ENCODE results near the gene KRT78.

KRT78 gene

DNA sequence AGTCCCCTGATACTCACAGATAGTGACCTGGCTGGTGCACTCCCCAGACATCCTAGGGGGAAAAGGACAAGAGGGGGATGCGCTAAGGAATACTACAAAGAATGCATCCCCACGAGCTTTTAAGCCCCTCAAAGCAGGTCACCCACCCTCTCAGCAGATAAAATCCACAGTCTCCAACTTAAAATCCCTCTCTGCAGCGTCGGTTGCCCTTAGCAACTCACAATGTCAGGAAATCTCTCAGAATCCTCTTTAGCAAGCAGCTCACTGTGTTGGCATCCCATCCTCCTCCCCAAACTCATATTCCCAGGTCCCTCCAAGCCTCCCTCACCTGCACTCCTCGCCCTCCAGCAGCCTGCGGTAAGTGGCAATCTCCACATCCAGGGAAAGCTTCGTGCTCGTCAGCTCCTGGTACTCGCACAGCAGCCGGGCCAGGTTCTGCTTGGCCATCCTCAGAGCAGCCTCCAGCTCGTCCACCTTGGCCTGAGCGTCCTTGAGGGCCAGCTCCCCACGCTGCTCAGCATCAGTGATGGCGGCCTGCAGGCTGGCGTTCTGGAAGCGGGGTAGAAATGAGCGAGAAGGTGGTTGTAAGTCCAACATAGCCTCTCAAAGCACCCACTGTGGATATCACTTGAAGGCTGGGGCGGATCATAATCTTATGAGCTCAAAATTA is 9.2 kb downstream of the KRT78 start:
- no peaks in the 10 kb centered on the region for H3F3A ChIP-seq (ENCODE audit: low read depth)
- no peaks in the 10 kb centered on the region for H3K36me3 ChIP-seq (ENCODE audit: insufficient read depth, low read length)
- no peaks in the 10 kb centered on the region for H3K9me2 ChIP-seq (replicated peaks; ENCODE audit: low read depth, low read length)
- no peak overlapping the region for H3K4me3 ChIP-seq (ENCODE audit: low read length, poor library complexity, severe bottlenecking)
- no peaks in the 10 kb centered on the region for H3K27me3 ChIP-seq (ENCODE audit: insufficient read depth, low read length, poor library complexity, severe bottlenecking)
- no peaks in the 10 kb centered on the region for H3K9me3 ChIP-seq (ENCODE audit: insufficient read depth, low read depth, low read length)
- no peak overlapping the region for H2AFZ ChIP-seq (ENCODE audit: low read length)
- H3K4me2 ChIP-seq (ENCODE audit: low read depth, low read length, poor library complexity, severe bottlenecking): no peak overlapping the region
- no peak overlapping the region for H3K9ac ChIP-seq (ENCODE audit: low read depth, low read length, poor library complexity, severe bottlenecking)
- no peaks in the 10 kb centered on the region for H4K20me1 ChIP-seq (ENCODE audit: insufficient read depth, low read length, poor library complexity, severe bottlenecking)
- no peaks in the 10 kb centered on the region for H3K79me2 ChIP-seq (ENCODE audit: insufficient read depth, low read length)
- TF ChIP-seq, protein P1, sequence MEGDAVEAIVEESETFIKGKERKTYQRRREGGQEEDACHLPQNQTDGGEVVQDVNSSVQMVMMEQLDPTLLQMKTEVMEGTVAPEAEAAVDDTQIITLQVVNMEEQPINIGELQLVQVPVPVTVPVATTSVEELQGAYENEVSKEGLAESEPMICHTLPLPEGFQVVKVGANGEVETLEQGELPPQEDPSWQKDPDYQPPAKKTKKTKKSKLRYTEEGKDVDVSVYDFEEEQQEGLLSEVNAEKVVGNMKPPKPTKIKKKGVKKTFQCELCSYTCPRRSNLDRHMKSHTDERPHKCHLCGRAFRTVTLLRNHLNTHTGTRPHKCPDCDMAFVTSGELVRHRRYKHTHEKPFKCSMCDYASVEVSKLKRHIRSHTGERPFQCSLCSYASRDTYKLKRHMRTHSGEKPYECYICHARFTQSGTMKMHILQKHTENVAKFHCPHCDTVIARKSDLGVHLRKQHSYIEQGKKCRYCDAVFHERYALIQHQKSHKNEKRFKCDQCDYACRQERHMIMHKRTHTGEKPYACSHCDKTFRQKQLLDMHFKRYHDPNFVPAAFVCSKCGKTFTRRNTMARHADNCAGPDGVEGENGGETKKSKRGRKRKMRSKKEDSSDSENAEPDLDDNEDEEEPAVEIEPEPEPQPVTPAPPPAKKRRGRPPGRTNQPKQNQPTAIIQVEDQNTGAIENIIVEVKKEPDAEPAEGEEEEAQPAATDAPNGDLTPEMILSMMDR (conservative IDR thresholded peaks at IDR 0.05; ENCODE audit: low read length): no peak
- TF ChIP-seq EZH2phosphoT487 (IDR thresholded peaks at IDR 0.05; ENCODE audit: borderline replicate concordance): no peak
- H3K4me1 ChIP-seq (ENCODE audit: insufficient read depth, low read length, poor library complexity, severe bottlenecking): peaks cover 16% of the 10 kb centered on the region

DNA sequence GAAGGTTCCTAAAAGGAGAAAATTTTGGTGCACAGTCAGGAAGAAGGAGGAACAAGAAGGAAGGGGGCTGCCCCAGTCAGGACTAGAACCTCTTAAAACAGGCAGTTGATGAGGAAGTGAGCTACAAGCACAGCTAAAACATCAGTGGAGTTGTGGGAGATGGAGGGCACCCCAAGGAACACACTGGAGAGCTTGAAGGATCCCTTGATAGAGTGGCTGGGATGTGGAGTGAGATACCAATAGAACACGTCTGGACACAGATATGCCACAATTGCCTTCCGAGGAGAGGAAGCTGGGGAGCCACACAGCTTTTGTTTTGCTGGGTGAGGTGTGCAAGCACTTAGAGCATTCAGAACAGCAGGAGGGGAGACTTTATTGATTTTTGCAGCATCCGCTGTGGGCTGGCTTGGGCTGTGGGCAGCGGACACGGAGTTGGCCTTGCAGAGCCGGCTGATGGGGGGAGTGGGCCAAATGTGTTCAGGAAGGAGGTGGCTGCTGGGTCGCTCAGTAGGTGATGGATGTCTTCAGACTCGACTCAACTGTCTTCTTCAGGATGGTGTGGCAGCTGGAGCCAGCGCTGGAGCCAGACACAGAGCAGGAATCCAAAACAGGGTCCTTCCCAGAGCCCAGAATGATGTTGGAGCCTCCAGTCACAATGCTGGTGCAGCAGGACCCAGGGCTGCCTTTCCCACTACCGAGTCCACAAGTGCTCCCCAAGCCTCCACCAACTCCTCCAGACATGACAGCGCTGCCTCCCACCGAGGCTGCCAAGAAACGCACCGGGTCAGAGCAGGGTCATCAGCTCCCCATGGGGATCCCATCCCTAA is 10.0 kb downstream of the KRT78 start:
- no peaks in the 10 kb centered on the region for H3K27me3 ChIP-seq (ENCODE audit: insufficient read depth, low read length, poor library complexity, severe bottlenecking)
- H3K36me3 ChIP-seq (ENCODE audit: insufficient read depth, low read length): no peaks in the 10 kb centered on the region
- TF ChIP-seq EZH2phosphoT487 (IDR thresholded peaks at IDR 0.05; ENCODE audit: borderline replicate concordance): no peak
- TF ChIP-seq, protein P1 (conservative IDR thresholded peaks at IDR 0.05; ENCODE audit: low read length): no peak
- no peaks in the 10 kb centered on the region for H4K20me1 ChIP-seq (ENCODE audit: insufficient read depth, low read length, poor library complexity, severe bottlenecking)
- H3K4me1 ChIP-seq (ENCODE audit: insufficient read depth, low read length, poor library complexity, severe bottlenecking): peaks cover 16% of the 10 kb centered on the region
- H2AFZ ChIP-seq (ENCODE audit: low read length): no peak overlapping the region
- no peaks in the 10 kb centered on the region for H3F3A ChIP-seq (ENCODE audit: low read depth)
- no peak overlapping the region for H3K4me2 ChIP-seq (ENCODE audit: low read depth, low read length, poor library complexity, severe bottlenecking)
- H3K79me2 ChIP-seq (ENCODE audit: insufficient read depth, low read length): no peaks in the 10 kb centered on the region
- H3K9me2 ChIP-seq (replicated peaks; ENCODE audit: low read depth, low read length): no peaks in the 10 kb centered on the region
- H3K4me3 ChIP-seq (ENCODE audit: low read length, poor library complexity, severe bottlenecking): no peak overlapping the region
- no peak overlapping the region for H3K9ac ChIP-seq (ENCODE audit: low read depth, low read length, poor library complexity, severe bottlenecking)
- no peaks in the 10 kb centered on the region for H3K9me3 ChIP-seq (ENCODE audit: insufficient read depth, low read depth, low read length)

GRCh38 chr12:52837781-52838608 is 10.8 kb downstream of the KRT78 start:
- Histone ChIP-seq H2AFZ (ENCODE audit: low read length) (no peak overlapping the region), H3K4me3 (ENCODE audit: low read length, poor library complexity, severe bottlenecking) (no peak overlapping the region), H3K36me3 (ENCODE audit: insufficient read depth, low read length) (no peaks in the 10 kb centered on the region), H3F3A (ENCODE audit: low read depth) (no peaks in the 10 kb centered on the region), H3K9ac (ENCODE audit: low read depth, low read length, poor library complexity, severe bottlenecking) (no peak overlapping the region), H3K27me3 (ENCODE audit: insufficient read depth, low read length, poor library complexity, severe bottlenecking) (no peaks in the 10 kb centered on the region), H4K20me1 (ENCODE audit: insufficient read depth, low read length, poor library complexity, severe bottlenecking) (no peaks in the 10 kb centered on the region), H3K79me2 (ENCODE audit: insufficient read depth, low read length) (no peaks in the 10 kb centered on the region), H3K9me2 (replicated peaks; ENCODE audit: low read depth, low read length) (no peaks in the 10 kb centered on the region), H3K4me2 (ENCODE audit: low read depth, low read length, poor library complexity, severe bottlenecking) (no peak overlapping the region), H3K4me1 (ENCODE audit: insufficient read depth, low read length, poor library complexity, severe bottlenecking) (peaks cover 16% of the 10 kb centered on the region), H3K9me3 (ENCODE audit: insufficient read depth, low read depth, low read length) (no peaks in the 10 kb centered on the region)
- TF ChIP-seq EZH2phosphoT487 (IDR thresholded peaks at IDR 0.05; ENCODE audit: borderline replicate concordance): no peak
- TF ChIP-seq, protein P1 (conservative IDR thresholded peaks at IDR 0.05; ENCODE audit: low read length): no peak
